A673 (cell line): ENCODE measurements around the gene RASL12.

ENCODE experiments used
- EZH2 ChIP-seq: fragments of 200-600 bp; sonication (generic); IDR thresholded peaks from 2 replicates; pipeline ENCODE4 v1.6.1; 2017; ENCODE audit warnings: borderline replicate concordance, low read depth, mild to moderate bottlenecking, mixed read lengths, antibody characterized with exemption, low read length; ENCODE audit not compliant: poor library complexity, severe bottlenecking
- TF ChIP-seq, protein P1 (sequence below): fragments of 300-800, 200-600 bp; sonication (generic); conservative IDR thresholded peaks from 2 replicates; pipeline ENCODE4 v1.5.1; 2017; ENCODE audit warnings: low read depth, mild to moderate bottlenecking, antibody characterized with exemption, low read length, moderate library complexity, mixed read lengths

DNA sequence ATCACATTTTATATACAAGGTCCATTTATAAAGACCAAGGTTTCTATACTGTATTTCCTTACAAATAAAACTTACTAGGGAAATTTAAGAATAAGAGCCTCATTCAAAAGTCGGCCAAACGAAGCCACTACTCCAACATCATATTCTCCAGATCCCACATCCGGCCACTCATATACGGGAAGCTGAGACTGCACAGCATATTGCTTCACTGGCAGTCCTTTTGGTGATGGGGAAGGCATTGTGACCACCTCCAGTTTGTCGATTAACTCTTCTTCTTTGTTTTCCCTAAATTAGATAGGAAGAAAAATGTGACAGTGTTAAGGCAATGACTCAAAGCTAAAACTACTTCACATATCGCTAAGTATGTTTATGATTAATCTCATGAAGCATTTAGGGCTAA is 41.0 kb downstream of the RASL12 start:
- TF ChIP-seq EZH2: no peak
- TF ChIP-seq, protein P1, sequence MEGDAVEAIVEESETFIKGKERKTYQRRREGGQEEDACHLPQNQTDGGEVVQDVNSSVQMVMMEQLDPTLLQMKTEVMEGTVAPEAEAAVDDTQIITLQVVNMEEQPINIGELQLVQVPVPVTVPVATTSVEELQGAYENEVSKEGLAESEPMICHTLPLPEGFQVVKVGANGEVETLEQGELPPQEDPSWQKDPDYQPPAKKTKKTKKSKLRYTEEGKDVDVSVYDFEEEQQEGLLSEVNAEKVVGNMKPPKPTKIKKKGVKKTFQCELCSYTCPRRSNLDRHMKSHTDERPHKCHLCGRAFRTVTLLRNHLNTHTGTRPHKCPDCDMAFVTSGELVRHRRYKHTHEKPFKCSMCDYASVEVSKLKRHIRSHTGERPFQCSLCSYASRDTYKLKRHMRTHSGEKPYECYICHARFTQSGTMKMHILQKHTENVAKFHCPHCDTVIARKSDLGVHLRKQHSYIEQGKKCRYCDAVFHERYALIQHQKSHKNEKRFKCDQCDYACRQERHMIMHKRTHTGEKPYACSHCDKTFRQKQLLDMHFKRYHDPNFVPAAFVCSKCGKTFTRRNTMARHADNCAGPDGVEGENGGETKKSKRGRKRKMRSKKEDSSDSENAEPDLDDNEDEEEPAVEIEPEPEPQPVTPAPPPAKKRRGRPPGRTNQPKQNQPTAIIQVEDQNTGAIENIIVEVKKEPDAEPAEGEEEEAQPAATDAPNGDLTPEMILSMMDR: no peak
